ENCODE results near the gene CNOT1.
"Not testable (repeated sequence)": the region's sequence is repeated elsewhere in the genome, so short reads cannot be mapped to it uniquely, and the experiment has no call there.

CNOT1 gene

GRCh38 chr16:58629733-58630640 is at the start of gene CNOT1:
CNOT1 (minus strand) TSS chr16:58629826; CDS start chr16:58599337, 30,489 bp downstream.
- DNase-seq = peak; percentile 99

DNA sequence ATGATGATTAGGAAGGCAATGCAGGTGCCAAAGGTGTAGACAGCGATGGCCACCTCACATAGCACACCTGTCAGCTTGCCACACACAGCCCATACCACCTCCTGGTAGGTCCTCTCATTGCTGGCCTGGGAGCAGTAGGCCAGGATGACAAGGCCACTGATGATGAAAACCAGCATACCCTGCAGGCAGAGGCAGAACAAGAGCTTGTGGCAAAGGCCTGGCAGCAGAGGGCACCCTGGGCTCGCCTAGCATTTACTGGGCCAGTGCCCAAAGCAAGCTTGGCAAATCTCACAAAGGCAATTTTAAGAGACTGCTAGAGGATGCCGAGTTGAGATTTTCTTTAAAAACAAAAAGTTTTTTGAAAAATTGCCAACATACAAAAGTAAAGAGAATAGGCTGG is 49.1 kb upstream of the CNOT1 start:
- no peak for DNase-seq

DNA sequence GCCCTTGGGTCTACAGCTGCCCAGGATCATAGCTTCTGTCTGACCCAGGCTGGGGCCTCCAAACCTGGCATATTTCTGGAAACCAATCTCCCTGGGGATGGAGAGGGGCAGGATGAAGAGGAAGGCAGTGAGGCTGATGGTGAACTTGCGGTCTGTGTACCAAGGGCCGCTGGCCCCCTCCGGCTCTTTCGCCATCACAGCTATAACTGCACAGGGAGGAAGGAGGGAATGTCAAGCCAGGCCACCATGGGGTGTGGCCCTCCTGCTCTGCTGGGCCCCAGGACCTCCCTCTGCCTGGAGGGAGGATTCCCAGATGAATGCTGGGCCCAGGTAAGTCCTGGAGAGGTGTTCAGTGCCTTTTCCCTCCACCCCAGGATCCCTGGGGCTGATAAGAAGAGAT is 48.6 kb upstream of the CNOT1 start:
- no peak for DNase-seq

- DNase-seq = no peak
These were observed 41.4 kb upstream of the CNOT1 start for GRCh38 chr16:58670946-58671583.

GRCh38 chr16:58670177-58670576 is 40.6 kb upstream of the CNOT1 start:
- DNase-seq = no peak

- DNase-seq = no peak
These were observed 35.6 kb upstream of the CNOT1 start for GRCh38 chr16:58665200-58665599.

GRCh38 chr16:58661199-58661830 is 31.7 kb upstream of the CNOT1 start:
- peak; percentile 62 for DNase-seq

DNA sequence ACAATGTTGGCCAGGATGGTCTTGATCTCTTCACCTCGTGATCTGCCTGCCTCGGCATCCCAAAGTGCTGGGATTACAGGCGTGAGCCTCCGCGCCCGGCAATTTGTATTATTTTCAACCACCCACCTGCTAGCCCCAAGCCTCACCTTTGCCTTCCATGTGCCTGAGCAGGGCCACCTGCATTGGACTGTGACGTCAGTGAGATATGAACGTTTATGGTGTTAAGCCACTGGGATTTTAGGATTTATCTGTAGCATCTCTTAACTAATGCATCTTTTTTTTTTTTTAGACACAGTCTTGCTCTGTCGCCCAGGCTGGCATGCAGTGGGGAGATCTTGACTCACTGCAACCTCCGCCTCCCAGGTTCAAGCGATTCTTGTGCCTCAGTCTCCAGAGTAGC is 30.3 kb upstream of the CNOT1 start:
- not testable (repeated sequence) for DNase-seq

GRCh38 chr16:58658796-58659211 is 29.2 kb upstream of the CNOT1 start:
- DNase-seq = no peak

- DNase-seq = no peak
These were observed 27.3 kb upstream of the CNOT1 start for GRCh38 chr16:58656899-58657298.

GRCh38 chr16:58655215-58655596 is 25.6 kb upstream of the CNOT1 start:
- no peak for DNase-seq

GRCh38 chr16:58654560-58655214 is 25.1 kb upstream of the CNOT1 start:
- no peak for DNase-seq

DNA sequence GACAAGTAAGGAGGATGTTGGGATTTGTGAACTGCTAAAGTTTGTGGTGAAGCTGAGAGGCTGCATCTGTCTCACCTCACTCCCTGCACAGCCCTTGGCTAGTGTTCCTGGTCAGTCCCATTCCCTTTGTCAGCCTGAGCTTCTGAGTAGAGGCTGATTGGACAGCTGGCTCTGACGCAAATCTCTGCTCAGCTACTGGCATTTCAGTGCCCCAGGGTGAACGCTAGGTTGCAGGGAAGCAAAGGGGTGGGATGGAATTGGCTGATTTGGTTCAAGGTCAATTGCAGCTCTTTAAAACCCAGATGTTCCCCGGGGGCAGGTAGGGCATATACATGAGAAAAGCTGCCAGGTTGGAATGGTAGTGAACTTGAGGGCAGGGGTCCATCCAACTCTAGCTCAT is 23.1 kb upstream of the CNOT1 start:
- DNase-seq = no peak

GRCh38 chr16:58651965-58652348 is 22.3 kb upstream of the CNOT1 start:
- DNase-seq = no peak

DNA sequence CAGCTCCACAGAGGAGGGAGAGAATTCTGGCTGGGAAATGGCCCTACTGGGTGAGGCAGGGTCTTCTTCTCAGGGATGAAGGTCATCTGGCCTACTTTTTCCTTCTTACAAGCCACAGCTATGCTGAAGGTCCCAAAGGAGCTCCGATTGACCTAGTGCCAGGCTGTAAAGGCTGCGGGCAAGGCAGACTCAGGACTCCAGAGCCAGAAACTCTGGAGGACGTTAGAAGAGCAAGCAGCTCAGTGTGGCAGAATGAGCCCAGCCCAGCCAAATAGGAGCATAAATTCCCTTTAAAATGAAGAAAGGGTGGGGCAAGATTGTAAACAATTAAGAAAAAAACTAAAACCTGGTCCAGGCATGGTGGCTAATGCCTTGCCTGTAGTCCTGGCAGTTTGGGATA is 20.1 kb upstream of the CNOT1 start:
- no peak for DNase-seq

DNA sequence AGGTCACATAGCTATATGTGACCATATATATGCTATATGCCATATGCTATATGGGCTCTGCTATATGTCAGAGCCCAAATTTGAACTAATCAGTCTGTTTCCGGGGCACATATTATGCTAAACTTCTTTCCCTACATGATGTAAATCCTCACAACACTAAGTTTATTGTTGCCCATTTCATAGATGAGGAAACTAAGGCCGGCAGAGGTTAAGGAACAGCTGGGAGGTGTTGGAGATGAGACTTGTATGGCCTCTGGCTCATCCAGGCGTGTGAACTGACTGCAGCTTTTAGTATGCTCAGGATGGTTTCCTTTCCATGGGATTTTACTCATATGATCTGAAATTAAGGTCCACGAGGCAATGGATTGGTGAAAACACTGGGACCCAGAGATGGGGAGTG is 17.5 kb upstream of the CNOT1 start:
- DNase-seq = no peak

- DNase-seq = no peak
These were observed 15.3 kb upstream of the CNOT1 start for GRCh38 chr16:58644765-58645487.

- DNase-seq = no peak
These were observed 14.5 kb upstream of the CNOT1 start for GRCh38 chr16:58644108-58644507.

DNA sequence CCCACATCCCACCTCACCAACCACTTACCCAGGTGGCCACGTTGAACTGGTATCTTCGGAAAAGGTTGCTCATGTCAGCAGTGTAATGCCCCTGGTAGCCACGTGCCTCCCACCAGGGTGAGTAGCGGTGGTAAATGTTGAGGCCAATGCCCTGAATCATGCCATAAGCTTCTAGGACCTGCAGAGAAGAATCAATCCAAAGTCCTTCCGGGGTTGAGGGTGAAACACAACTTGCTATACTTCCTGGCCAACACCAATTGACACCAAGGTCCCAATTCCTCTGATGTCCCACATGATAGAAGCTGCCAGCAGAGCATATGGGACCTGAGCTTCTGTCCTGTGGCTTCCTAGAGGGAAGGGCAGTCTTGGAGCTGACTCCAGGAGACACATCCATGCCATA is 11.3 kb upstream of the CNOT1 start:
- DNase-seq = no peak

GRCh38 chr16:58639836-58640235 is 10.2 kb upstream of the CNOT1 start:
- DNase-seq = no peak

GRCh38 chr16:58639230-58639629 is 9.6 kb upstream of the CNOT1 start:
- DNase-seq = no peak

DNA sequence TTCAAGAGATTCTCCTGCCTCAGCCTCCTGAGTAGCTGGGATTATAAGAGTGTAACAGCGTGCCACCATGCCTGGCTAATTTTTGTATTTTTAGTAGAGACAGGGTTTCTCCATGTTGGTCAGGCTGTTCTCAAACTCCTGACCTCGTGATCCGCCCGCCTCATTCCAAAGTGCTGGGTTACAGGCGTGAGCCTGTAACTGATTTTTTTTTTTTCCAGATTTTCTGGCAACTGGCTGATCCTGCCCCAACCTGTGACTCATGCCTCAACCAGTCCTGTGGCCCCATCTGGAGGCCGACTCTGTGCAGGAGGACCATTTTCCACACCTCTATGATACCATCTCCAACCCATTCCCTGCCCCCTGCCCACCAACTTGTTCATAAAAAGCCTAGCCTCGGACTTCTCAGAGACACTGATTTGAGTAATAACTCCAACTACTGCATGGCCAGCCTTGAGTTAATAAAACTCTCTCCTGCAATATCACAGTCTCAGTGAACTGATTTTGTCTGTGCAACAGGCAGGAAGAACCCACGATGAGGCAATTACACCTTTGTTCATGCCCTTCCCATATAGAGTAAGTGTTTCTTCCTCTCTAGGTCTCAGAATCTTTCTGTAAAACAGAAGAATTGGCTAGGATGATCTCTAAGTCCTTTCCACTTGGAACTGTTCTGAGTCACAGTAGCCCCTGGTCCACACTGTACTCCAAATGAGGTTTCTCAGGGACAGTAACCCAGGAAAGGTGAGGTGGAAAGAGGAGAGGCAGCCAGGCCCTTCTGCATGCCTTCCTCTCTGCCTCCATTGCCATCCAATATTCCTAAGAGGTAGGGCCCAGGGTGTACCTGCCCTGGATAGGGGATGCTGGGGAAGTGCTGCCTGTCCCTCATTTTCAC is 8.8 kb upstream of the CNOT1 start:
- DNase-seq = no peak
